ENCODE data around the gene NKAPL.

Gene NKAPL

DNA sequence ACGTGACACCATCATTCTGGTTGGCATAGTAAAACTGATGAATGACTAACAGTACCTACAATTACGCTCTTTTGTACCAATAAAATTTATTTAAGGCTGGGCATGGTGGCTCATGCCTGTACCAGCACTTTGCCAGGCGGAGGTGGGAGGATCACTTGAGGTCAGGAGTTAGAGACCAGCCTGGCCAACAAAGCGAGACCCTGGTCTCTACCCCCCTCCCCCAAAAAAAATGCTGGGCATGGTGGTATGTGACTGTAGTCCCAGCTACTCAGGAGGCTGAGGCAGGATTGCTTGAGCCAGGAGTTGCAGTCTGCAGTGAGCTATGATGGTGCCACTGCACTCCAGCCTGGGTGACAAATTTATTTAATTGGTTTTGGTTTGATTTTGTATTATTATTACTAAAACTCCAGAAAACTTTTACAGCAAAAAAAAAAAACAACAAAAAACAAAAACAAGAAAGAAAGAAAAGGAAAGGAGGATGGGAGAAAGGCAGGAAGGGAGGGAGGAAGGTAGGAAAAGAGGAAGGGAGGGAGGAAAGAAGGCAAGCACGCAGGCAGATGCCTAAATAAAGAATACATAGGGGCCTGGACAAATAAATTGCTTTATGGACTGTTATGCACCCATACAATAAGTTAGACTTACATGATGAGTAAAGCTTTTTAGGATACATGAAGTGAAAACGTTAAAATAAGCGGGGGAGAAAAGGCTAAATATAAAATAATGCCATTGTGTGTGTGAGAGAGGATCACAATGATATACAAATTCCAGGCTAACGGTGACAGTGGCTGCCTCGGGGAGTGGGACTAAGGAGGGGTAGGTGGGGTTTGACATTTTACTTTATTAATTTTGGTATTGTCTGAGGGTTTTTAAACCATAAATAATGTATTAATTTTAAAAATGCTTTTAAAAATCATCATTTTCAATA lies 34.7 kb upstream of the NKAPL start:
- peaks cover 21% of the 10 kb centered on the region for H3K4me1 ChIP-seq (ENCODE audit: insufficient read depth, low read length)
- H3K9ac ChIP-seq (ENCODE audit: low read length): peak overlapping the region; percentile 65
- H3K36me3 ChIP-seq (ENCODE audit: insufficient read depth, low read length): peaks cover 23% of the 10 kb centered on the region
- H3K9me3 ChIP-seq (ENCODE audit: low read length): no peaks in the 10 kb centered on the region
- peaks cover 0 to 4% of the 10 kb centered on the region in 2 donors for H3K27me3 ChIP-seq (ENCODE audit: control insufficient read depth in 1 of 2, insufficient read depth in 2 of 2, low read length in 2 of 2)
- H3K27ac ChIP-seq (ENCODE audit: low read depth, low read length): peak overlapping the region; percentile 78
- H3K4me3 ChIP-seq (ENCODE audit: low read depth in 1 of 2, low read length in 2 of 2): peak overlapping the region; percentile 82 to 95

DNA sequence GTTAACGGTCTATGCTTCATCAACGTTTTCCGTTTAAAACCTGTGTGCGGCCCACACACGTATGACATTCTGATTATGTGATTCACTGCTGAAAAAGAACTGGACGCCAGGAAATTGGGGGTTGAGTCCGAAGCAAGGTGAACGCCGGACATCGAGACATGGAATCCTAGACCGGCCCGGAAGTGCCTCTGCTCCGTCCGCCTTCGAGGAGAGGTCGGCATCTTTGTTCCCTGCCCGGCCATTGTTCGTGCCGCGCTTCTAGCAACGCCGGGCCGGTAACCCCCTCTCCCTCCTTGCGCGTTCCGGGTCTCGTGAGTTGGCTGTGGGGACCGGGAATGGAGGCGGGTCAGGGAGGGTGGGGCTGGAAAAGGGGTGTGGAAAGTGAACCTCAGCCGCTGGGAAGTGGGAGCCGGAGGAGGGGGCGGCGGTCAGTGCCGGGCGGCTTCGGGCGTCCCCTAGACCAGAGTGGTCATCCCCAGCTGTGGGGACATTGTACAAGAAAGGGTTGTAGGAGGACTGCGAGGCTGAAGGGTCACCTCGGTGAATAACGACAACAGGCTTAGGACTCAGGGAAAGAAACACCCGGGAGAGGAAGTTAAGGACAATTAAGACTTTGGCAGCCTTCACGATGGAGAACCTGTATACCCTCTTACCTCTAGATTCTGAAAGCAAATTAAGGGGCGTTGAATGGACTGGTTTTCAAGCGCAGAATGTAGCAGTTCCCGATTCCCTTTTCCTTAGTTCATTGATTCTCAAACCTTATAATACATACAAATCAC lies 33.9 kb upstream of the NKAPL start, which contains the start of gene ZSCAN9:
TSS of gene ZSCAN9 (plus strand) at position 220 of the 779 bp plus-strand sequence. CDS start 1,810 bp downstream, outside the sequence.
- Histone ChIP-seq H3K36me3 (ENCODE audit: insufficient read depth, low read length) (peaks cover 28% of the 10 kb centered on the region), H3K27me3 (ENCODE audit: control insufficient read depth in 1 of 2, insufficient read depth in 2 of 2, low read length in 2 of 2) (no peaks in the 10 kb centered on the region), H3K4me3 (ENCODE audit: low read depth in 1 of 2, low read length in 2 of 2) (peak within 1 kb of the TSS; percentile 82 to 95), H3K4me1 (ENCODE audit: insufficient read depth, low read length) (peaks cover 21% of the 10 kb centered on the region), H3K9ac (ENCODE audit: low read length) (peak within 1 kb of the TSS; percentile 65), H3K9me3 (ENCODE audit: low read length) (no peaks in the 10 kb centered on the region), H3K27ac (ENCODE audit: low read depth, low read length) (peak within 1 kb of the TSS; percentile 78)

DNA sequence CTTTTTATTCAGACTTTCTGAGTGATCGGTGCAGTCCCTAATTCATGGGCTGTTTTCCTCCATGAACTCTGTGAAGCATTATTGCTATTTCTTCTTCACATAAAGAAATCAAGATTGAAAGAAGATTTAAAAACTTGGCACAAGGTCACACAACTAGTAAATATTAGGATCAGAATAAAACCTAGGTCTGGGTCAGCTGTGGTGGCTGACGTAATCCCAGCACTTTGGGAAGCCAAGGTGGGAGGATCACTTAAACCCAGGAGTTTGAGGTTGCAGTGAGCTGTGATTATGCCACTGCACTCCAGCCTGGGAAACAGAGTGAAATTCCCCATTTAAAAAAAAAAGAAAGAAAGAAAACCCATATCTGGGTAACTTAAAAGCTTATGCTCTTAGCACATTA lies 32.6 kb upstream of the NKAPL start:
- H3K27me3 ChIP-seq (ENCODE audit: control insufficient read depth in 1 of 2, insufficient read depth in 2 of 2, low read length in 2 of 2): no peaks in the 10 kb centered on the region
- no peak overlapping the region for H3K27ac ChIP-seq (ENCODE audit: low read depth, low read length)
- peaks cover 38% of the 10 kb centered on the region for H3K36me3 ChIP-seq (ENCODE audit: insufficient read depth, low read length)
- no peak overlapping the region for H3K4me3 ChIP-seq (ENCODE audit: low read depth in 1 of 2, low read length in 2 of 2)
- H3K9ac ChIP-seq (ENCODE audit: low read length): no peak overlapping the region
- H3K9me3 ChIP-seq (ENCODE audit: low read length): no peaks in the 10 kb centered on the region
- peaks cover 21% of the 10 kb centered on the region for H3K4me1 ChIP-seq (ENCODE audit: insufficient read depth, low read length)

DNA sequence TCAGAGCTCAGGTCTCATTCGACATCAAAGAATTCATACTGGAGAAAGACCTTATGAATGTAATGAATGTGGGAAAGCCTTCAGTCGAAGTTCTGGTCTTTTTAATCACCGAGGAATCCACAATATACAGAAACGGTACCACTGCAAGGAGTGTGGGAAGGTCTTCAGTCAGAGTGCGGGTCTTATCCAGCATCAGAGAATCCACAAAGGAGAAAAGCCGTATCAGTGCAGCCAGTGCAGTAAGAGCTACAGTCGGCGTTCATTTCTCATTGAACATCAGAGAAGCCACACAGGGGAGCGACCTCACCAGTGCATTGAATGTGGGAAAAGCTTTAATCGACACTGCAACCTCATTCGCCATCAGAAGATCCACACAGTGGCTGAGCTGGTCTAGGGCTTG lies 26.3 kb upstream of the NKAPL start:
- no peak overlapping the region for H3K4me3 ChIP-seq (ENCODE audit: low read depth in 1 of 2, low read length in 2 of 2)
- peaks cover 47% of the 10 kb centered on the region for H3K36me3 ChIP-seq (ENCODE audit: insufficient read depth, low read length)
- no peaks in the 10 kb centered on the region for H3K9me3 ChIP-seq (ENCODE audit: low read length)
- no peak overlapping the region for H3K27ac ChIP-seq (ENCODE audit: low read depth, low read length)
- H3K4me1 ChIP-seq (ENCODE audit: insufficient read depth, low read length): no peaks in the 10 kb centered on the region
- no peak overlapping the region for H3K9ac ChIP-seq (ENCODE audit: low read length)
- H3K27me3 ChIP-seq (ENCODE audit: control insufficient read depth in 1 of 2, insufficient read depth in 2 of 2, low read length in 2 of 2): no peaks in the 10 kb centered on the region

DNA sequence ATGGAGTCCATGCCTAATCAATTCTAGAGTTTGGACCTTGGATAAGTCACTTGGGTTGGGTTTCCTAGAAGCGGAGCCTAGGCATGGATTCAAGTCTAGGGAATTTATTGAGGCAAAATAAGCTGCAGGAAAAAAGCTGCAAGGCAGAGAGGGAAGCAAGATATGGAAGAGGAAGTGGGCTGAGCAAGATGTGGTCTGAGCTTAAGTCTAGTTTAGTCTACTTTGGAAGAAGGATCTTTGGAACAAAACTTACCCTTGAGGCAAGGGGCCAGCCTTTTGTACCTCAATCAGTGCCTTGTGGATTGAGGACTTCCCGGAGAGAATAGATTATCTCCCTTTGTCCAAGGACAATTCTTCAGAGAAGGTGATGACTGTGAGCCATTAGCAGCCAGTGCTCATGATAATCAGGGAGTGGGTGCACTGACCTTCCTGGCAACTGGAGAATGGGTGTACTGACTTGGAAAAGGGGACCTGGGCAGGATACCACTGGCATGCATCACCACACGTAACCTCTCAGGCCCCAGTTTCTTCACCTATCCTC lies 23.1 kb upstream of the NKAPL start:
- Histone ChIP-seq H3K9me3 (ENCODE audit: low read length) (no peaks in the 10 kb centered on the region), H3K4me3 (ENCODE audit: low read depth in 1 of 2, low read length in 2 of 2) (no peak overlapping the region), H3K9ac (ENCODE audit: low read length) (no peak overlapping the region), H3K27me3 (ENCODE audit: control insufficient read depth in 1 of 2, insufficient read depth in 2 of 2, low read length in 2 of 2) (no peaks in the 10 kb centered on the region), H3K4me1 (ENCODE audit: insufficient read depth, low read length) (no peaks in the 10 kb centered on the region), H3K27ac (ENCODE audit: low read depth, low read length) (no peak overlapping the region), H3K36me3 (ENCODE audit: insufficient read depth, low read length) (peaks cover 19% of the 10 kb centered on the region)

DNA sequence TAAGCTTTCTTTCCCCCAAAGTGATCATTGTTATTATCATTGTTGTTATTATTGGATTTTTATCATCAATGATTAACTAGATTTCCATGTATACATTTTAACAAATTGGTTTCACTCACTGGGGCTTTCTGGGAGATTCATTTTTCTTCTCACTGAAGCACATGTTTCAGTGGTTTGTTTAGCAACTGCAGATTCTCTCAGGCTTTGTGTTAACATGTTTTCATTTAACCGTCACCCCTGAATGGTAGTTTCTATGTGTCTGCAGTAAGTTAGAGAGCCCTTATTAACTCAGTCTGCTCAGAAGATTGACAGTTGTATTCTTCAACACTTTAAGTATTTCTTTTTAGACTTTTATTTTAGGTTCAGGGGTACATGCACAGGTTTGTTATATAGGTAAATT lies 19.5 kb upstream of the NKAPL start:
- Histone ChIP-seq H3K27ac (ENCODE audit: low read depth, low read length) (no peak overlapping the region), H3K4me3 (ENCODE audit: low read depth in 1 of 2, low read length in 2 of 2) (no peak overlapping the region), H3K27me3 (ENCODE audit: control insufficient read depth in 1 of 2, insufficient read depth in 2 of 2, low read length in 2 of 2) (no peaks in the 10 kb centered on the region), H3K9ac (ENCODE audit: low read length) (no peak overlapping the region), H3K4me1 (ENCODE audit: insufficient read depth, low read length) (no peaks in the 10 kb centered on the region), H3K36me3 (ENCODE audit: insufficient read depth, low read length) (peaks cover 2% of the 10 kb centered on the region), H3K9me3 (ENCODE audit: low read length) (no peaks in the 10 kb centered on the region)

DNA sequence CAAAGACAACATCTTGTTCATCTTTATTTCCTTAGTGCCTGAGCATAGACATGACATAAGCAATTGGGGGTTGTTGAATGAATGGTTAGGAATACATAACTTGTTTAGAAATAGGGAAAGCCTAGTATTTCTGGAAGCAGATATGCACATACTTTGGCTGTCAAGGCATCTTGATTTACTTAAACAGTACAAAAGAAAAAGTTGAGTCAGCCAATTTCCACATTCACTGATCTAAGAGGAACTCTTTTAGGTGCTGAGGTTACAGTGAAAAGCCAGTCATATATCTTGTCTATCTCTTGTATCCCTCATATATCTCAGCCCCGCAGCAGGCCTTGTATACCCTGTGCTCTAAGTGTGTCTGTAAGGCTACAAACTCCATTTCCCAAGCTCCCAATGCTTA lies 18.6 kb upstream of the NKAPL start:
- Histone ChIP-seq H3K9me3 (ENCODE audit: low read length) (no peaks in the 10 kb centered on the region), H3K4me1 (ENCODE audit: insufficient read depth, low read length) (no peaks in the 10 kb centered on the region), H3K27me3 (ENCODE audit: control insufficient read depth in 1 of 2, insufficient read depth in 2 of 2, low read length in 2 of 2) (no peaks in the 10 kb centered on the region), H3K36me3 (ENCODE audit: insufficient read depth, low read length) (peaks cover 10% of the 10 kb centered on the region), H3K4me3 (ENCODE audit: low read depth in 1 of 2, low read length in 2 of 2) (no peak overlapping the region), H3K27ac (ENCODE audit: low read depth, low read length) (no peak overlapping the region), H3K9ac (ENCODE audit: low read length) (no peak overlapping the region)

DNA sequence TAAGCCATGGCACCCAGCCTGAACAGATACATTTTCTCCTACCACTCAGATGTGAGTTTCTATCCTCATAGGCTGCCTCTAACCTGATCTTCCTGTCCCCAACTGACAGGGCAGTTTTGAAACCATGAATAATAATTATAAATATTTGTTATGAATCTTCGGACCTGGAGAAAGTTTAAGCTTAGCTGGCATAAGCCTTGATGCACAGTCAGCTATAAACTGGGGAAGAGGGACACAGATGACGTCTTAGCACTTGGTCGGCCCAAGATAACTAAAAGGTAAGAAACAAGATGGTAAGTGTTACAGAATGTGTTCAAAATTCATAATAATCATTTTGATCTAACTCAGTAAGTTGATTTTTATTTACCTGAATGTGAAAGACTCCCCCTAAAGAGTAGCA lies 15.2 kb upstream of the NKAPL start:
- no peaks in the 10 kb centered on the region for H3K9me3 ChIP-seq (ENCODE audit: low read length)
- H3K4me1 ChIP-seq (ENCODE audit: insufficient read depth, low read length): no peaks in the 10 kb centered on the region
- peaks cover 37% of the 10 kb centered on the region for H3K36me3 ChIP-seq (ENCODE audit: insufficient read depth, low read length)
- H3K27ac ChIP-seq (ENCODE audit: low read depth, low read length): no peak overlapping the region
- H3K9ac ChIP-seq (ENCODE audit: low read length): no peak overlapping the region
- no peaks in the 10 kb centered on the region for H3K27me3 ChIP-seq (ENCODE audit: control insufficient read depth in 1 of 2, insufficient read depth in 2 of 2, low read length in 2 of 2)
- H3K4me3 ChIP-seq (ENCODE audit: low read depth in 1 of 2, low read length in 2 of 2): no peak overlapping the region

DNA sequence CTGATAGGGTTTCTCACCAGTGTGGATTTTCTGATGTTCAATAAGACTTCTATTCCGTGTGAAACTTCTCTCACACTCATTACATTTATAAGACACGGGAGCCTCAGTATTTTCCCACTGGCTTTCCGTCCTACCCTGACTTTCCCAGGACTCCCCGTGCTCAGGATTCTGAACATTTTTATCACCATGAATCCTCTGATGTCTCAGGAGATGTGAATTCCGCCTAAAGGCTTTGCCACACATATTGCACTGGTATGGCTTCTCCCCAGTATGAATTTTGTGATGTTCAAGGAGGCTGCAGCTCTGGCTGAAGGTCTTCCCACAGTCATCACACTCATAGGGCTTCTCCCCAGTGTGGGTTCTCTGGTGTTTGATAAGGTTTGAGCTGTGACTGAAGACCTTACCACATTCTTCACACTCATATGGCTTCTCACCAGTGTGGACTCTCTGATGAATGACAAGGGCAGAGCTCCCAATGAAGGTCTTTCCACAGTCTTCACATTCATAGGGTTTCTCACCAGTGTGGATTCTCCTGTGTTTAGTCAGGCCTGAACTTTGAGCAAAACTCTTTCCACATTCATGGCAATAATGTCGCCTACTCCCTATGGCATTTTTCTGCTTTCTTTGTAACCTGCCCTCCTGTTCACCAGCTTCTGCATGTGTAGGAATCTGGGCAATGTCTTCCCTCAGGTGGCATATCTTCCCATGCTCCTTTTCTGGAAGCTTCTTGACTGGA lies 13.7 kb upstream of the NKAPL start:
- Histone ChIP-seq H3K4me1 (ENCODE audit: insufficient read depth, low read length) (peaks cover 3% of the 10 kb centered on the region), H3K9me3 (ENCODE audit: low read length) (no peaks in the 10 kb centered on the region), H3K4me3 (ENCODE audit: low read depth in 1 of 2, low read length in 2 of 2) (no peak overlapping the region), H3K36me3 (ENCODE audit: insufficient read depth, low read length) (peaks cover 37% of the 10 kb centered on the region), H3K9ac (ENCODE audit: low read length) (no peak overlapping the region), H3K27me3 (ENCODE audit: control insufficient read depth in 1 of 2, insufficient read depth in 2 of 2, low read length in 2 of 2) (no peaks in the 10 kb centered on the region), H3K27ac (ENCODE audit: low read depth, low read length) (no peak overlapping the region)

DNA sequence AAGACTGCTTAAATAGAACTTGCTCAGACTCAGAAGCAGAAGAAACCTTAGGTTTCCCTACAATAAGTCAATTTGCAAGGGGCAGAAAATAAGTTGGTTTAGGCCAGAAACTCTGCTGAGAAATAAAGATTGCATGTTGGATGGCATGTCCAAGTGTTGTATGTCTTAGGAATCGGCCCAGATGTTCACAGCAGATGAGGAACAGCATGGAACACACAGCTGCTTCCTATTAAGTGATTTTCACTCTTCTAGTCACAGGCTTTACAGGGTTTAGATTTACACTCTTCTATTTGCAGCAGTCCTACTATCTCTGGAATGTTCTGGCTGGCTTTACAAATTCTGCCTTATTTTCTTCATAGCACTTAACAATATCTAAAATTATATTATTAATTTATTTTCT lies 10.2 kb upstream of the NKAPL start:
- H3K9ac ChIP-seq (ENCODE audit: low read length): no peak overlapping the region
- peaks cover 17% of the 10 kb centered on the region for H3K4me1 ChIP-seq (ENCODE audit: insufficient read depth, low read length)
- H3K27me3 ChIP-seq (ENCODE audit: control insufficient read depth in 1 of 2, insufficient read depth in 2 of 2, low read length in 2 of 2): no peaks in the 10 kb centered on the region
- no peak overlapping the region for H3K27ac ChIP-seq (ENCODE audit: low read depth, low read length)
- H3K9me3 ChIP-seq (ENCODE audit: low read length): no peaks in the 10 kb centered on the region
- H3K4me3 ChIP-seq (ENCODE audit: low read depth in 1 of 2, low read length in 2 of 2): no peak overlapping the region
- peaks cover 37% of the 10 kb centered on the region for H3K36me3 ChIP-seq (ENCODE audit: insufficient read depth, low read length)

DNA sequence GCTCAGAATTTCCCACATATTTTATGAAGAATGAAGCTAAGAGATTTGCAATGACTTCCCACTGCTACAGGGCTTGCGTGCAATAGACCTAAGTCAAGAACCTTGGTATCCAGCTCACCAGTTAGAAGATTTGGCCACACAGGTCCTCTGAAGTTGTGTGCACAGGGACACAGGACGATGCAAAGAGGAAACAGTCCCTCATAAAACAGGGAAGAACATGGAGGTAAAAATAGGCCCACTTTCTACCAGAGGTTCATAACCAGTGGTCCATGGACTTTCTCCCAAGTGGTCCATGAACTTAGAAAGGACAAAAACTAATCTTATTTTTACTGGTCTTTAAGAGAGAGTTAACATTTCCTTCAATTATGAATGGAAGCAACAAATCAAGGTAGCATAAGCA lies 8.3 kb upstream of the NKAPL start:
- Histone ChIP-seq H3K36me3 (ENCODE audit: insufficient read depth, low read length) (peaks cover 24% of the 10 kb centered on the region), H3K27me3 (ENCODE audit: control insufficient read depth in 1 of 2, insufficient read depth in 2 of 2, low read length in 2 of 2) (no peaks in the 10 kb centered on the region), H3K4me3 (ENCODE audit: low read depth in 1 of 2, low read length in 2 of 2) (peak overlapping the region in 1 of 2 donors; percentile 93), H3K27ac (ENCODE audit: low read depth, low read length) (no peak overlapping the region), H3K4me1 (ENCODE audit: insufficient read depth, low read length) (peaks cover 17% of the 10 kb centered on the region), H3K9ac (ENCODE audit: low read length) (no peak overlapping the region), H3K9me3 (ENCODE audit: low read length) (no peaks in the 10 kb centered on the region)

Measured in muscle layer of colon (tissue), 2 donors.